ENCODE data around the gene NTM.

DNA sequence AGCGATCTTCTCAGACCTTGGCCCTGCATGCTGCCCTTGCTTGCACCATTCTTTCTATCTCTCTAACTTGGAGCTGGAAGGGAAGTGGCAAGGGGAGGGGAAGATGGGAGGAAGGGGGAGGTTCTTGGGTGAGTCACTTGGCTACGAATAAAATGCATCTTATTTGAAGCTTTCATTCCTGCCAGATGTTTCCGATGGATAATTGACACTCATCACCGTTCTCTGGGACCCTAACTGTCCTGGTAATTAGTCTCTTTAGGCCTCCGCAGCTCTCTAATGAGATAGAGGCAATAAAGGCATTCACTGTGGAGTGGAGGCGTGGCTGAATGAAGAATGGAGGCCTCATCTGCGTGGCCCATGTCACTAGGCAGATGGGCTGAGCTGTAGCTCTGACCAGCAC, 960.1 kb downstream of the NTM start:
- TF ChIP-seq, protein P1, sequence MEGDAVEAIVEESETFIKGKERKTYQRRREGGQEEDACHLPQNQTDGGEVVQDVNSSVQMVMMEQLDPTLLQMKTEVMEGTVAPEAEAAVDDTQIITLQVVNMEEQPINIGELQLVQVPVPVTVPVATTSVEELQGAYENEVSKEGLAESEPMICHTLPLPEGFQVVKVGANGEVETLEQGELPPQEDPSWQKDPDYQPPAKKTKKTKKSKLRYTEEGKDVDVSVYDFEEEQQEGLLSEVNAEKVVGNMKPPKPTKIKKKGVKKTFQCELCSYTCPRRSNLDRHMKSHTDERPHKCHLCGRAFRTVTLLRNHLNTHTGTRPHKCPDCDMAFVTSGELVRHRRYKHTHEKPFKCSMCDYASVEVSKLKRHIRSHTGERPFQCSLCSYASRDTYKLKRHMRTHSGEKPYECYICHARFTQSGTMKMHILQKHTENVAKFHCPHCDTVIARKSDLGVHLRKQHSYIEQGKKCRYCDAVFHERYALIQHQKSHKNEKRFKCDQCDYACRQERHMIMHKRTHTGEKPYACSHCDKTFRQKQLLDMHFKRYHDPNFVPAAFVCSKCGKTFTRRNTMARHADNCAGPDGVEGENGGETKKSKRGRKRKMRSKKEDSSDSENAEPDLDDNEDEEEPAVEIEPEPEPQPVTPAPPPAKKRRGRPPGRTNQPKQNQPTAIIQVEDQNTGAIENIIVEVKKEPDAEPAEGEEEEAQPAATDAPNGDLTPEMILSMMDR (IDR thresholded peaks at IDR 0.05) = no peak
- no peak for TF ChIP-seq POLR2A (IDR thresholded peaks at IDR 0.05)

Measured in uterus (tissue), 2 donors.